B cell (primary cell): ENCODE measurements around the gene DIP2A. TPM values are rescaled to one million over a fixed set of nuclear protein-coding genes. Genes with fewer than 3 reads are reported as not detected.

Experiments used
- ATAC-seq: fragments of 200-7000 bp; cut with Tn5 transposase; one replicate; pipeline ENCODE4 v1.10.0; 2021; ENCODE audit warnings: low read depth, mild to moderate bottlenecking, moderate number of reproducible peaks, moderate library complexity
- CTCF ChIA-PET: fragments of 350-600 bp; sonication (Branson Sonifier 250); formaldehyde crosslinking; loops from one replicate; lab custom pipeline; 2021; ENCODE audit warnings: antibody characterized with exemption, inconsistent platforms; lab: Charles Lee
- POLR2A ChIA-PET: fragments of 350-600 bp; sonication (Branson Sonifier 250); formaldehyde crosslinking; loops from one replicate; lab custom pipeline; 2021; ENCODE audit warnings: antibody characterized with exemption; lab: Charles Lee
- DNase-seq: peaks from one replicate; pipeline ENCODE4 v3.0.0; 2013
- H2AFZ ChIP-seq: 2 replicates; pipeline ENCODE4 v1.6.1; 2012; ENCODE audit warnings: mild to moderate bottlenecking, low read depth, low read length; ENCODE audit not compliant: insufficient read depth, poor library complexity, severe bottlenecking
- H3K27ac ChIP-seq, 2 donors: 1 replicate in 1 of 2; 2 replicates in 1 of 2; pipeline ENCODE4 v1.5.1; 2012 to 2013; ENCODE audit warnings: low read length in 2 of 2, mild to moderate bottlenecking in 2 of 2, moderate library complexity in 1 of 2
- H3K27me3 ChIP-seq, 4 experiments: fragments of 200-600 bp in 1 of 4; sonication (generic) in 1 of 4; replicated peaks in 1 of 4; 1 replicate in 2 of 4; 2 replicates in 2 of 4; pipeline versions ENCODE4 v1.6.1 to v1.7.0; 2013 to 2016; ENCODE audit warnings: low read length in 3 of 4, mild to moderate bottlenecking in 2 of 4, mixed read lengths in 1 of 4, moderate library complexity in 1 of 4; ENCODE audit not compliant: insufficient read depth in 4 of 4, control insufficient read depth in 3 of 4; ENCODE audit errors: control extremely low read depth in 1 of 4
- H3K36me3 ChIP-seq, 2 experiments: replicated peaks in 1 of 2; 1 replicate in 1 of 2; 2 replicates in 1 of 2; pipeline versions ENCODE4 v1.6.1 to v1.7.1; 2013; ENCODE audit warnings: low read length in 1 of 2; ENCODE audit not compliant: insufficient read depth in 2 of 2, control insufficient read depth in 1 of 2; ENCODE audit errors: control extremely low read depth in 1 of 2, extremely low read depth in 1 of 2
- H3K4me1 ChIP-seq, 2 donors: fragments of 200-600 bp in 1 of 2; sonication (generic) in 1 of 2; 1 replicate in 1 of 2; 2 replicates in 1 of 2; pipeline versions ENCODE4 v1.5.1 to v1.6.1; 2013 to 2017; ENCODE audit warnings: low read length in 2 of 2; ENCODE audit not compliant: control insufficient read depth in 2 of 2, insufficient read depth in 2 of 2
- H3K4me2 ChIP-seq: replicated peaks from 2 replicates; pipeline ENCODE3; 2012; ENCODE audit warnings: mild to moderate bottlenecking, low read depth, low read length; ENCODE audit not compliant: poor library complexity, severe bottlenecking
- H3K4me3 ChIP-seq, 5 experiments: fragments of 200-600 bp in 1 of 5; sonication (generic) in 1 of 5; 1 replicate in 3 of 5; 2 replicates in 2 of 5; pipeline versions ENCODE4 v1.5.1 to v1.7.0; 2011 to 2016; ENCODE audit warnings: low read length in 4 of 5, mild to moderate bottlenecking in 4 of 5, low read depth in 2 of 5, control low read depth in 1 of 5, moderate library complexity in 1 of 5; ENCODE audit not compliant: insufficient read depth in 1 of 5; ENCODE audit errors: control extremely low read depth in 1 of 5, extremely low read depth in 1 of 5
- H3K79me2 ChIP-seq: fragments of 200-600 bp; sonication (generic); one replicate; pipeline ENCODE4 v1.6.0; 2016; ENCODE audit warnings: low read length; ENCODE audit not compliant: control insufficient read depth, insufficient read depth
- H3K9ac ChIP-seq: fragments of 200-600 bp; sonication (generic); 2 replicates; pipeline ENCODE4 v1.6.1; 2017; ENCODE audit warnings: mild to moderate bottlenecking, low read length, moderate library complexity
- H3K9me3 ChIP-seq, 3 donors: one replicate each; pipeline versions ENCODE4 v1.6.1 to v1.7.1; 2013; ENCODE audit warnings: low read length in 2 of 3; ENCODE audit not compliant: control insufficient read depth in 2 of 3, insufficient read depth in 1 of 3; ENCODE audit errors: control extremely low read depth in 1 of 3
- H4K20me1 ChIP-seq: 2 replicates; pipeline ENCODE4 v1.6.0; 2012; ENCODE audit warnings: mild to moderate bottlenecking, low read length; ENCODE audit not compliant: insufficient read depth, control insufficient read depth, poor library complexity, severe bottlenecking
- H3K27ac Mint-ChIP-seq: one replicate; pipeline ENCODE4 v1.8.0; 2021; ENCODE audit warnings: mixed read lengths
- H3K27me3 Mint-ChIP-seq: one replicate; pipeline ENCODE4 v1.8.0; 2021; ENCODE audit warnings: mixed read lengths
- H3K4me1 Mint-ChIP-seq: one replicate; pipeline ENCODE4 v1.8.0; 2021; ENCODE audit warnings: mixed read lengths
- H3K4me3 Mint-ChIP-seq: one replicate; pipeline ENCODE4 v1.8.0; 2021; ENCODE audit warnings: mixed read lengths
- H3K9me3 Mint-ChIP-seq: one replicate; pipeline ENCODE4 v1.8.0; 2022; ENCODE audit warnings: mixed read lengths; ENCODE audit not compliant: insufficient read depth
- EZH2 ChIP-seq: IDR thresholded peaks from 2 replicates; pipeline ENCODE4 v1.6.1; 2012; ENCODE audit warnings: borderline replicate concordance, low read depth, mild to moderate bottlenecking, moderate library complexity, low read length; ENCODE audit not compliant: insufficient read depth, poor library complexity, severe bottlenecking
- WGBS: methylation state at CpG from one replicate; pipeline ENCODE4 v1.1.5; 2013; ENCODE audit warnings: missing lambda C conversion rate; ENCODE audit not compliant: insufficient coverage; 5-methylcytosine and 5-hydroxymethylcytosine counted together
- intact Hi-C: fragments of 100-400 bp; cut with micrococcal nuclease; formaldehyde crosslinking; loops from one replicate; pipeline ENCODE4 v1.10.0; 2022
- polyA plus RNA-seq: library from polyadenylated mRNA; depleted of rRNA; stranded (reverse); fragments of >200 nt; gene quantifications from 2 replicates; pipeline ENCODE4 v1.2.3, GENCODE V29; 2012
- total RNA-seq, 2 donors: library from RNA; stranded (reverse); fragments of 120-200 nt in 1 of 2; gene quantifications; 1 replicate in 1 of 2; 2 replicates in 1 of 2; pipeline versions ENCODE4 v1.2.3 to v1.2.4, GENCODE V29; 2013 to 2022
- TF ChIP-seq, protein P1 (sequence below): fragments of 200-600 bp; IDR thresholded peaks from one replicate; pipeline ENCODE4 v1.8.0; 2022; ENCODE audit warnings: antibody characterized with exemption, mild to moderate bottlenecking

DIP2A gene
- total and polyA plus RNA-seq, 2 donors (not counting 1 experiment from before 2014, with no cell fraction given): 40.4 to 59.0 TPM

GRCh38 chr21:46559291-46559983 is 100.7 kb downstream of the DIP2A start:
- peak overlapping the region in 1 of 5 experiments; percentile 12 for H3K4me3 ChIP-seq
- ATAC-seq: peak; percentile 59

More at GRCh38 chr21:46559291-46559983, 100.7 kb downstream of the DIP2A start:
- no peaks in the 10 kb centered on the region for H3K9me3 Mint-ChIP-seq
- H3K9ac ChIP-seq: peak overlapping the region; percentile 35
- no peaks in the 10 kb centered on the region for H3K27me3 ChIP-seq
- WGBS: 72% methylated on average over 13 of the region's 16 CpGs
- peak overlapping the region; percentile 65 to 74 for H3K27ac ChIP-seq
- peak; percentile 51 for DNase-seq
- peak overlapping the region; percentile 46 for H2AFZ ChIP-seq
- TF ChIP-seq EZH2: no peak
- TF ChIP-seq, protein P1, sequence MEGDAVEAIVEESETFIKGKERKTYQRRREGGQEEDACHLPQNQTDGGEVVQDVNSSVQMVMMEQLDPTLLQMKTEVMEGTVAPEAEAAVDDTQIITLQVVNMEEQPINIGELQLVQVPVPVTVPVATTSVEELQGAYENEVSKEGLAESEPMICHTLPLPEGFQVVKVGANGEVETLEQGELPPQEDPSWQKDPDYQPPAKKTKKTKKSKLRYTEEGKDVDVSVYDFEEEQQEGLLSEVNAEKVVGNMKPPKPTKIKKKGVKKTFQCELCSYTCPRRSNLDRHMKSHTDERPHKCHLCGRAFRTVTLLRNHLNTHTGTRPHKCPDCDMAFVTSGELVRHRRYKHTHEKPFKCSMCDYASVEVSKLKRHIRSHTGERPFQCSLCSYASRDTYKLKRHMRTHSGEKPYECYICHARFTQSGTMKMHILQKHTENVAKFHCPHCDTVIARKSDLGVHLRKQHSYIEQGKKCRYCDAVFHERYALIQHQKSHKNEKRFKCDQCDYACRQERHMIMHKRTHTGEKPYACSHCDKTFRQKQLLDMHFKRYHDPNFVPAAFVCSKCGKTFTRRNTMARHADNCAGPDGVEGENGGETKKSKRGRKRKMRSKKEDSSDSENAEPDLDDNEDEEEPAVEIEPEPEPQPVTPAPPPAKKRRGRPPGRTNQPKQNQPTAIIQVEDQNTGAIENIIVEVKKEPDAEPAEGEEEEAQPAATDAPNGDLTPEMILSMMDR: no peak
- no peaks in the 10 kb centered on the region for H3K79me2 ChIP-seq
- H3K4me1 Mint-ChIP-seq: peaks cover 22% of the 10 kb centered on the region
- H3K4me2 ChIP-seq: peak overlapping the region; percentile 56
- H3K27ac Mint-ChIP-seq: peak overlapping the region; percentile 94
- no peaks in the 10 kb centered on the region for H4K20me1 ChIP-seq
- H3K36me3 ChIP-seq: peaks cover 0 to 40% of the 10 kb centered on the region in 2 experiments
- peak overlapping the region; percentile 75 for H3K4me3 Mint-ChIP-seq
- ChIA-PET CTCF (interaction anchor here (0.6 kb wide), 1 partner anchor 407 kb away, joined by 3 read pairs; no protein-coding TSS in a partner anchor), POLR2A (interaction anchor here (0.6 to 0.7 kb wide), 3 partner anchors 12 to 77 kb away, joined by 4 to 8 read pairs (median 4); no protein-coding TSS in a partner anchor)
- H3K9me3 ChIP-seq: no peaks in the 10 kb centered on the region
- no peaks in the 10 kb centered on the region for H3K27me3 Mint-ChIP-seq
- intact Hi-C loops: no loop called here
- peaks cover 13 to 28% of the 10 kb centered on the region in 2 donors for H3K4me1 ChIP-seq
